Gastrocnemius medialis (tissue), 4 donors: ENCODE results near the gene FGD4.

ENCODE experiments used
- POLR2A ChIP-seq, 2 donors: fragments of 450-650 bp; IDR thresholded peaks; one replicate each; pipeline ENCODE4 v1.6.1; 2017; ENCODE audit warnings: antibody characterized with exemption in 2 of 2, mild to moderate bottlenecking in 2 of 2, moderate library complexity in 2 of 2
- TF ChIP-seq, protein P1 (sequence below), 5 experiments: fragments of 450-650 bp in 3 of 5; fragments of 200-600 bp in 2 of 5; sonication (generic) in 2 of 5; IDR thresholded peaks in 4 of 5; conservative IDR thresholded peaks in 1 of 5; 1 replicate in 4 of 5; 2 replicates in 1 of 5; pipeline ENCODE4 v1.5.1; 2016 to 2019; ENCODE audit warnings: antibody characterized with exemption in 5 of 5, mild to moderate bottlenecking in 3 of 5, moderate library complexity in 3 of 5

DNA sequence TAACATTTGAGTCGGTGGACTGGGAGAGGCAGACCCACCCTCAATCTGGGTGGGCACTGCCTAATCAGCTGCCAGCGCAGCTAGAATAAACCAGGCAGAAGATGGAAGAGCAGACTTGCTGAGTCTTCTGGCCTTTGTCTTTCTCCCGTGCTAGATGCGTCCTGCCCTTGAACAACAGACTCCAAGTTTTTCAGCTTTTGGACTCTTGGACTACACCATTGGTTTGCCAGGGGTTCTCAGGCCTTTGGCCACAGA is 252.5 kb downstream of the FGD4 start:
- TF ChIP-seq, protein P1, sequence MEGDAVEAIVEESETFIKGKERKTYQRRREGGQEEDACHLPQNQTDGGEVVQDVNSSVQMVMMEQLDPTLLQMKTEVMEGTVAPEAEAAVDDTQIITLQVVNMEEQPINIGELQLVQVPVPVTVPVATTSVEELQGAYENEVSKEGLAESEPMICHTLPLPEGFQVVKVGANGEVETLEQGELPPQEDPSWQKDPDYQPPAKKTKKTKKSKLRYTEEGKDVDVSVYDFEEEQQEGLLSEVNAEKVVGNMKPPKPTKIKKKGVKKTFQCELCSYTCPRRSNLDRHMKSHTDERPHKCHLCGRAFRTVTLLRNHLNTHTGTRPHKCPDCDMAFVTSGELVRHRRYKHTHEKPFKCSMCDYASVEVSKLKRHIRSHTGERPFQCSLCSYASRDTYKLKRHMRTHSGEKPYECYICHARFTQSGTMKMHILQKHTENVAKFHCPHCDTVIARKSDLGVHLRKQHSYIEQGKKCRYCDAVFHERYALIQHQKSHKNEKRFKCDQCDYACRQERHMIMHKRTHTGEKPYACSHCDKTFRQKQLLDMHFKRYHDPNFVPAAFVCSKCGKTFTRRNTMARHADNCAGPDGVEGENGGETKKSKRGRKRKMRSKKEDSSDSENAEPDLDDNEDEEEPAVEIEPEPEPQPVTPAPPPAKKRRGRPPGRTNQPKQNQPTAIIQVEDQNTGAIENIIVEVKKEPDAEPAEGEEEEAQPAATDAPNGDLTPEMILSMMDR (IDR thresholded peaks at IDR 0.05 in 4 of 5, conservative IDR thresholded peaks at IDR 0.05 in 1 of 5) = no peak
- no peak for TF ChIP-seq POLR2A (IDR thresholded peaks at IDR 0.05)
